Glomerular visceral epithelial cell (primary cell): ENCODE measurements around the gene SZT2.

Experiments used
- DNase-seq: peaks from one replicate; pipeline ENCODE4 v3.0.0-alpha.2; 2016; ENCODE audit errors: extremely low spot score

The SZT2 gene

GRCh38 chr1:43441894-43442637, 52.4 kb downstream of the SZT2 start:
- no peak for DNase-seq

GRCh38 chr1:43442756-43443155, 53.1 kb downstream of the SZT2 start:
- DNase-seq: no peak

- no peak for DNase-seq
Observed at GRCh38 chr1:43443197-43443946, 53.7 kb downstream of the SZT2 start.

- DNase-seq: no peak
Observed at GRCh38 chr1:43444151-43444828, 54.6 kb downstream of the SZT2 start.

GRCh38 chr1:43444836-43445235, 55.1 kb downstream of the SZT2 start:
- no peak for DNase-seq

- DNase-seq: no peak
Observed at GRCh38 chr1:43445606-43446387, 56.1 kb downstream of the SZT2 start.

- DNase-seq: no peak
Observed at GRCh38 chr1:43446388-43446740, 56.7 kb downstream of the SZT2 start.

- no peak for DNase-seq
Observed at GRCh38 chr1:43446881-43447835, 57.5 kb downstream of the SZT2 start.

- DNase-seq: peak; percentile 49
Observed at GRCh38 chr1:43447891-43448708, 58.4 kb downstream of the SZT2 start.

- DNase-seq: no peak
Observed at GRCh38 chr1:43448955-43449707, 59.4 kb downstream of the SZT2 start.

- DNase-seq: no peak
Observed at GRCh38 chr1:43449708-43450069, 60.0 kb downstream of the SZT2 start.

- no peak for DNase-seq
Observed at GRCh38 chr1:43450251-43450941, 60.7 kb downstream of the SZT2 start.

- DNase-seq: no peak
Observed at GRCh38 chr1:43451157-43451591, 61.5 kb downstream of the SZT2 start.

- DNase-seq: no peak
Observed at GRCh38 chr1:43451701-43452532, 62.2 kb downstream of the SZT2 start.

GRCh38 chr1:43452789-43453441, 63.2 kb downstream of the SZT2 start:
- peak; percentile 84 for DNase-seq

GRCh38 chr1:43453442-43454269, 64.0 kb downstream of the SZT2 start, which contains the start of gene HYI:
Gene HYI, minus strand, starts transcription at chr1:43453931. Its CDS starts 138 bp downstream, at chr1:43453793.
- DNase-seq: peak; percentile 93
